ENCODE data around the gene TBRG4. TPM values are rescaled to one million over a fixed set of nuclear protein-coding genes. Genes with fewer than 3 reads are reported as not detected.

Gene TBRG4
- polyA plus RNA-seq, 1 donor from 2014 or later, result 52.8 TPM

- no peaks in the 10 kb centered on the region for H4K20me1 ChIP-seq (ENCODE audit: insufficient read depth)
- no peaks in the 10 kb centered on the region for H3K27me3 ChIP-seq (ENCODE audit: insufficient read depth, low read depth, low read length)
- no peak overlapping the region for H3K4me2 ChIP-seq (ENCODE audit: low read length)
- no peaks in the 10 kb centered on the region for H3K9me3 ChIP-seq (ENCODE audit: low read length)
- no peak for TF ChIP-seq SMC3 (conservative IDR thresholded peaks at IDR 0.05; ENCODE audit: poor library complexity)
- no peak for TF ChIP-seq REST (IDR thresholded peaks at IDR 0.05; ENCODE audit: borderline replicate concordance)
- no peak for TF ChIP-seq MXI1 (conservative IDR thresholded peaks at IDR 0.05; ENCODE audit: poor library complexity, severe bottlenecking)
- no peak for TF ChIP-seq EZH2 (IDR thresholded peaks at IDR 0.05; ENCODE audit: borderline replicate concordance, insufficient read depth, low read length, poor library complexity, severe bottlenecking)
- TF ChIP-seq CTCF (IDR thresholded peaks at IDR 0.05; ENCODE audit: poor library complexity, severe bottlenecking), result no peak
- TF ChIP-seq POLR2AphosphoS5 (IDR thresholded peaks at IDR 0.05), result no peak
- no peak for TF ChIP-seq RAD21 (conservative IDR thresholded peaks at IDR 0.05)
- no peak for TF ChIP-seq TAF1 (IDR thresholded peaks at IDR 0.05; ENCODE audit: low read depth)
- no peak for TF ChIP-seq EP300 (conservative IDR thresholded peaks at IDR 0.05; ENCODE audit: poor library complexity, severe bottlenecking)
- no peaks in the 10 kb centered on the region for H3K9me2 ChIP-seq (ENCODE audit: insufficient read depth, low read length)
- no peak overlapping the region for H3K4me3 ChIP-seq (ENCODE audit: low read length)
- peaks cover 3% of the 10 kb centered on the region for H3K36me3 ChIP-seq (ENCODE audit: insufficient read depth, low read length)
- no peaks in the 10 kb centered on the region for H3F3A ChIP-seq (ENCODE audit: insufficient read depth, low read length, poor library complexity, severe bottlenecking)
- H3K79me2 ChIP-seq (replicated peaks; ENCODE audit: insufficient read depth, low read length), result no peaks in the 10 kb centered on the region
- H3K27ac ChIP-seq (ENCODE audit: low read length), result no peak overlapping the region
- no peak overlapping the region for H3K9ac ChIP-seq (ENCODE audit: low read length)
- no peak overlapping the region for H2AFZ ChIP-seq (ENCODE audit: low read depth, low read length)
These were observed 33.9 kb downstream of the TBRG4 start for GRCh38 chr7:45077579-45077978.

GRCh38 chr7:45076946-45077345 lies 34.6 kb downstream of the TBRG4 start:
- Histone ChIP-seq H3F3A (ENCODE audit: insufficient read depth, low read length, poor library complexity, severe bottlenecking) (no peaks in the 10 kb centered on the region), H2AFZ (ENCODE audit: low read depth, low read length) (no peak overlapping the region), H3K27ac (ENCODE audit: low read length) (no peak overlapping the region), H3K79me2 (replicated peaks; ENCODE audit: insufficient read depth, low read length) (no peaks in the 10 kb centered on the region), H3K4me2 (ENCODE audit: low read length) (no peak overlapping the region), H4K20me1 (ENCODE audit: insufficient read depth) (no peaks in the 10 kb centered on the region), H3K36me3 (ENCODE audit: insufficient read depth, low read length) (peaks cover 3% of the 10 kb centered on the region), H3K4me3 (ENCODE audit: low read length) (no peak overlapping the region), H3K27me3 (ENCODE audit: insufficient read depth, low read depth, low read length) (no peaks in the 10 kb centered on the region), H3K9me2 (ENCODE audit: insufficient read depth, low read length) (no peaks in the 10 kb centered on the region), H3K9me3 (ENCODE audit: low read length) (no peaks in the 10 kb centered on the region), H3K9ac (ENCODE audit: low read length) (no peak overlapping the region)
- TF ChIP-seq EP300 (conservative IDR thresholded peaks at IDR 0.05; ENCODE audit: poor library complexity, severe bottlenecking), result no peak
- no peak for TF ChIP-seq SMC3 (conservative IDR thresholded peaks at IDR 0.05; ENCODE audit: poor library complexity)
- TF ChIP-seq MXI1 (conservative IDR thresholded peaks at IDR 0.05; ENCODE audit: poor library complexity, severe bottlenecking), result no peak
- TF ChIP-seq CTCF (IDR thresholded peaks at IDR 0.05; ENCODE audit: poor library complexity, severe bottlenecking), result no peak
- no peak for TF ChIP-seq EZH2 (IDR thresholded peaks at IDR 0.05; ENCODE audit: borderline replicate concordance, insufficient read depth, low read length, poor library complexity, severe bottlenecking)
- TF ChIP-seq TAF1 (IDR thresholded peaks at IDR 0.05; ENCODE audit: low read depth), result no peak
- TF ChIP-seq RAD21 (conservative IDR thresholded peaks at IDR 0.05), result no peak
- TF ChIP-seq REST (IDR thresholded peaks at IDR 0.05; ENCODE audit: borderline replicate concordance), result no peak
- no peak for TF ChIP-seq POLR2AphosphoS5 (IDR thresholded peaks at IDR 0.05)
